HEK293 (cell line): Measurements from ENCODE around the gene CLDN16.

Source experiments
- CTCF ChIA-PET: fragments of 350-600 bp; formaldehyde crosslinking; extraction: SDS; loops from one replicate; lab custom pipeline; 2021; ENCODE audit warnings: antibody characterized with exemption; lab: Yijun Ruan, JAX
- POLR2A ChIA-PET: fragments of 300-600 bp; formaldehyde crosslinking; extraction: SDS; loops from one replicate; lab custom pipeline; 2020; ENCODE audit warnings: antibody characterized with exemption, inconsistent platforms; lab: Yijun Ruan, JAX
- H3K27ac ChIP-seq: fragments of 200-500 bp; sonication (Bioruptor generic); 2 replicates; pipeline ENCODE4 v1.5.1; 2014; ENCODE audit warnings: low read depth, low read length, control low read depth, inconsistent platforms; ENCODE audit errors: extremely low read depth
- H3K36me3 ChIP-seq, 2 experiments: fragments of 200-500 bp in 1 of 2; sonication (Bioruptor generic) in 1 of 2; 1 replicate in 1 of 2; 2 replicates in 1 of 2; pipeline ENCODE4 v1.5.1; 2014 to 2017; ENCODE audit warnings: inconsistent platforms in 2 of 2, low read length in 2 of 2; ENCODE audit not compliant: control insufficient read depth in 2 of 2, insufficient read depth in 1 of 2
- H3K4me1 ChIP-seq: fragments of 200-500 bp; sonication (Bioruptor generic); 2 replicates; pipeline ENCODE4 v1.5.1; 2014; ENCODE audit warnings: mild to moderate bottlenecking, low read length, inconsistent platforms; ENCODE audit not compliant: control insufficient read depth, insufficient read depth
- H3K4me3 ChIP-seq: 2 replicates; pipeline ENCODE4 v1.5.1; 2011; ENCODE audit warnings: low read depth, mild to moderate bottlenecking, control low read depth, low read length, moderate library complexity
- H3K9me3 ChIP-seq: fragments of 200-500 bp; sonication (Bioruptor generic); 2 replicates; pipeline ENCODE4 v1.5.1; 2014; ENCODE audit warnings: low read depth, low read length, inconsistent platforms; ENCODE audit not compliant: control insufficient read depth, insufficient read depth
- BCL11A ChIP-seq: fragments of 450-650 bp; formaldehyde crosslinking; IDR thresholded peaks from 2 replicates; pipeline ENCODE4 v1.5.1; 2016; ENCODE audit warnings: low read depth, missing biosample characterization, missing genetic modification characterization
- HOXA7 ChIP-seq: sonication (generic); formaldehyde crosslinking; IDR thresholded peaks from 2 replicates; pipeline ENCODE4 v1.8.1; 2022; ENCODE audit warnings: missing genetic modification reagents, borderline replicate concordance
- MYNN ChIP-seq: fragments of 450-650 bp; formaldehyde crosslinking; IDR thresholded peaks from 2 replicates; pipeline ENCODE4 v1.5.1; 2016; ENCODE audit warnings: missing biosample characterization, missing genetic modification characterization, borderline replicate concordance
- OSR2 ChIP-seq: fragments of 450-650 bp; formaldehyde crosslinking; IDR thresholded peaks from 2 replicates; pipeline ENCODE4 v1.5.1; 2016; ENCODE audit warnings: missing biosample characterization, missing genetic modification characterization
- PBX3 ChIP-seq: sonication (generic); formaldehyde crosslinking; IDR thresholded peaks from 2 replicates; pipeline ENCODE4 v1.8.1; 2022; ENCODE audit warnings: mild to moderate bottlenecking, moderate library complexity, missing genetic modification reagents
- PRDM1 ChIP-seq: fragments of 450-650 bp; formaldehyde crosslinking; IDR thresholded peaks from 2 replicates; pipeline ENCODE4; 2016; ENCODE audit warnings: missing biosample characterization, missing genetic modification characterization
- YY1 ChIP-seq: fragments of 450-650 bp; formaldehyde crosslinking; IDR thresholded peaks from 2 replicates; pipeline ENCODE4 v1.5.1; 2018; ENCODE audit warnings: missing biosample characterization, missing genetic modification characterization
- ZBTB20 ChIP-seq: fragments of 450-650 bp; formaldehyde crosslinking; IDR thresholded peaks from 2 replicates; pipeline ENCODE4 v1.5.1; 2016; ENCODE audit warnings: missing biosample characterization, missing genetic modification characterization
- ZBTB7A ChIP-seq: fragments of 450-650 bp; formaldehyde crosslinking; IDR thresholded peaks from 2 replicates; pipeline ENCODE4 v1.5.1; 2016; ENCODE audit warnings: low read depth, missing biosample characterization, missing genetic modification characterization
- ZBTB8A ChIP-seq: fragments of 450-650 bp; formaldehyde crosslinking; IDR thresholded peaks from 2 replicates; pipeline ENCODE4 v1.5.1; 2016; ENCODE audit warnings: missing biosample characterization, missing genetic modification characterization
- ZFP41 ChIP-seq: fragments of 450-650 bp; formaldehyde crosslinking; IDR thresholded peaks from 2 replicates; pipeline ENCODE4 v1.5.1; 2016; ENCODE audit warnings: missing biosample characterization, missing genetic modification characterization, borderline replicate concordance
- ZIC2 ChIP-seq: fragments of 450-650 bp; formaldehyde crosslinking; IDR thresholded peaks from 2 replicates; pipeline ENCODE4 v1.5.1; 2016; ENCODE audit warnings: missing biosample characterization, missing genetic modification characterization
- ZNF114 ChIP-seq: fragments of 450-650 bp; formaldehyde crosslinking; IDR thresholded peaks from 2 replicates; pipeline ENCODE4 v1.5.0; 2017; ENCODE audit warnings: missing biosample characterization, missing genetic modification characterization
- ZNF248 ChIP-seq: fragments of 450-650 bp; formaldehyde crosslinking; IDR thresholded peaks from 2 replicates; pipeline ENCODE4 v1.5.1; 2017; ENCODE audit warnings: missing biosample characterization, missing genetic modification characterization
- ZNF266 ChIP-seq: fragments of 450-650 bp; formaldehyde crosslinking; IDR thresholded peaks from 2 replicates; pipeline ENCODE4 v1.5.1; 2016; ENCODE audit warnings: missing biosample characterization, missing genetic modification characterization, low read depth
- ZNF274 ChIP-seq, 2 experiments: fragments of 200-500 bp in 1 of 2; fragments of 450-650 bp in 1 of 2; sonication (Bioruptor generic) in 1 of 2; formaldehyde crosslinking in 1 of 2; IDR thresholded peaks; 2 replicates each; pipeline versions ENCODE4 v1.5.1 to v1.6.1; 2014 to 2016; ENCODE audit warnings: borderline replicate concordance in 1 of 2, inconsistent platforms in 1 of 2, low read length in 1 of 2, missing biosample characterization in 1 of 2, missing genetic modification characterization in 1 of 2
- ZNF48 ChIP-seq: fragments of 450-650 bp; formaldehyde crosslinking; IDR thresholded peaks from 2 replicates; pipeline ENCODE4 v1.5.1; 2016; ENCODE audit warnings: missing biosample characterization, missing genetic modification characterization
- ZNF530 ChIP-seq: fragments of 450-650 bp; formaldehyde crosslinking; IDR thresholded peaks from 2 replicates; pipeline ENCODE4 v1.5.1; 2016; ENCODE audit warnings: low read depth, missing biosample characterization, missing genetic modification characterization
- ZNF549 ChIP-seq: fragments of 450-650 bp; IDR thresholded peaks from 2 replicates; pipeline ENCODE4 v1.5.1; 2018; ENCODE audit warnings: missing biosample characterization, missing genetic modification characterization, mild to moderate bottlenecking, inconsistent platforms, moderate library complexity
- ZNF558 ChIP-seq: fragments of 450-650 bp; formaldehyde crosslinking; IDR thresholded peaks from 2 replicates; pipeline ENCODE4 v1.5.1; 2016; ENCODE audit warnings: missing biosample characterization, missing genetic modification characterization
- ZNF561 ChIP-seq: fragments of 450-650 bp; IDR thresholded peaks from 2 replicates; pipeline ENCODE4 v1.5.1; 2018; ENCODE audit warnings: missing biosample characterization, missing genetic modification characterization, borderline replicate concordance
- ZNF624 ChIP-seq: fragments of 450-650 bp; formaldehyde crosslinking; IDR thresholded peaks from 2 replicates; pipeline ENCODE4 v1.5.1; 2017; ENCODE audit warnings: missing biosample characterization, missing genetic modification characterization
- ZNF645 ChIP-seq: fragments of 450-650 bp; formaldehyde crosslinking; IDR thresholded peaks from 2 replicates; pipeline ENCODE4; 2016; ENCODE audit warnings: missing biosample characterization, missing genetic modification characterization
- ZNF768 ChIP-seq: fragments of 450-650 bp; formaldehyde crosslinking; IDR thresholded peaks from 2 replicates; pipeline ENCODE4 v1.5.1; 2018; ENCODE audit warnings: missing biosample characterization, mild to moderate bottlenecking, missing genetic modification characterization
- ZXDB ChIP-seq: fragments of 450-650 bp; formaldehyde crosslinking; IDR thresholded peaks from 2 replicates; pipeline ENCODE4 v1.5.1; 2016; ENCODE audit warnings: missing biosample characterization, missing genetic modification characterization
- TF ChIP-seq, protein P1 (sequence below): fragments of 450-650 bp; formaldehyde crosslinking; IDR thresholded peaks from 2 replicates; pipeline ENCODE4 v1.5.1; 2016; ENCODE audit warnings: missing biosample characterization, missing genetic modification characterization
- TF ChIP-seq, protein P2 (sequence below): fragments of 450-650 bp; formaldehyde crosslinking; IDR thresholded peaks from 2 replicates; pipeline ENCODE4 v1.5.1; 2016; ENCODE audit warnings: missing biosample characterization, missing genetic modification characterization

Gene CLDN16

DNA sequence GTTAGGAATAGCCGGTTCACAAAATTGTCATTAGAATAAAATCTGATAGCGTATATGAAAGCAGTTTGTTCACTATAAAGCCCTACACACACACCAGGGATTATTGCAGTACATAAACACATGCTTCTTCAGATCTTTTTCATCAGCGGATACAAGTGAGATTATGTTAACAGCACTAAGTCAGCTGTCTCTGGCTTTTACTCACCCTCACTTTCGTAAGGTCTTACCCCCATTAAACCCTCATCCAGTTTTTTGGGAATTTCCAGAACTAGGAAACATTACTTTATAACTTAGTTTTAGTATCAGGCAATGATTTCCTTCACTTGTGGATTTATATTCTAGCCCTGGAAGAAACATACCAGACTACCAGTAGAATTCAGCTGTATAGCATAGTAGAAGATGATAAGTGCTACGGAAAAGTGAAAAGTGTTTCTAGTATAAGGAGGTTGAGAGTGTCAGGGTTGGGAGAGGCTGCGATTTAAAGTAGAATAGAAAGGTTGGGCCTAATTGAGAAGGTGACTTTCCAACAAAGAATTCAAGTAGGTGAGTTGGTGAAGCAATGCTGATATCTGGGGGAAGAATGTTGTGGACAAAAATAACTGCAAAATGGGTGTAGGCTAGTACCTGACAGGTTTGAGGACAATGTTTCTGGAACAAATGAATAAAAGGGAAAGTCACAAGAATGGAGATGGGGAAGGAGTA lies 39.0 kb downstream of the CLDN16 start:
- no peaks in the 10 kb centered on the region for H3K36me3 ChIP-seq
- ChIA-PET POLR2A (no interaction called here), CTCF (interaction anchor here (0.6 kb wide), 1 partner anchor 459 kb away, joined by 3 read pairs; no protein-coding TSS in a partner anchor)
- H3K4me3 ChIP-seq: no peak overlapping the region
- H3K9me3 ChIP-seq: no peaks in the 10 kb centered on the region
- H3K4me1 ChIP-seq: no peaks in the 10 kb centered on the region
- TF ChIP-seq ZBTB20 (tag by site-specific recombination): no peak
- TF ChIP-seq ZBTB8A (tag by site-specific recombination): no peak
- no peak for TF ChIP-seq ZNF48
- TF ChIP-seq ZNF549: no peak
- TF ChIP-seq, protein P1, sequence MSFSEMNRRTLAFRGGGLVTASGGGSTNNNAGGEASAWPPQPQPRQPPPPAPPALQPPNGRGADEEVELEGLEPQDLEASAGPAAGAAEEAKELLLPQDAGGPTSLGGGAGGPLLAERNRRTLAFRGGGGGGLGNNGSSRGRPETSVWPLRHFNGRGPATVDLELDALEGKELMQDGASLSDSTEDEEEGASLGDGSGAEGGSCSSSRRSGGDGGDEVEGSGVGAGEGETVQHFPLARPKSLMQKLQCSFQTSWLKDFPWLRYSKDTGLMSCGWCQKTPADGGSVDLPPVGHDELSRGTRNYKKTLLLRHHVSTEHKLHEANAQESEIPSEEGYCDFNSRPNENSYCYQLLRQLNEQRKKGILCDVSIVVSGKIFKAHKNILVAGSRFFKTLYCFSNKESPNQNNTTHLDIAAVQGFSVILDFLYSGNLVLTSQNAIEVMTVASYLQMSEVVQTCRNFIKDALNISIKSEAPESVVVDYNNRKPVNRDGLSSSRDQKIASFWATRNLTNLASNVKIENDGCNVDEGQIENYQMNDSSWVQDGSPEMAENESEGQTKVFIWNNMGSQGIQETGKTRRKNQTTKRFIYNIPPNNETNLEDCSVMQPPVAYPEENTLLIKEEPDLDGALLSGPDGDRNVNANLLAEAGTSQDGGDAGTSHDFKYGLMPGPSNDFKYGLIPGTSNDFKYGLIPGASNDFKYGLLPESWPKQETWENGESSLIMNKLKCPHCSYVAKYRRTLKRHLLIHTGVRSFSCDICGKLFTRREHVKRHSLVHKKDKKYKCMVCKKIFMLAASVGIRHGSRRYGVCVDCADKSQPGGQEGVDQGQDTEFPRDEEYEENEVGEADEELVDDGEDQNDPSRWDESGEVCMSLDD (tag by site-specific recombination): no peak
- TF ChIP-seq ZNF645: no peak
- no peak for TF ChIP-seq ZXDB
- no peak overlapping the region for H3K27ac ChIP-seq

DNA sequence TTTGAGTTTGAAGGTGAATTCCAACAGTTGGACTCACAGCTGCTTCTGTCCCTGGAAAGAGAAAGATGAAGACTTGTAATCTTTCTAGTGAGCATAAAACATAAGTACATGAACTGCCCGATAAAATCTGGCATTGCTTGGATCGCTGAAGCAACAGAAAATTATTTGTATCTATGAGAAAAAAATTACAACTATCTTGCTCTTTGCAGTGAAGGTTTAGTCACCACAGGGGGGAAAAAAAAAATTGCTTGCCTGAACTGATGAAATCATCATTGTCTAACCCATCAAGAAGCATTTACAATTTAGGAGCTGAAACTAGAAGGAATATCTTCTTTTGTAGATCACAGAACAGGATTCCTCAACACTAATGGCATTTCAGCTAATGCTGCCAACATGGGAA lies 41.7 kb downstream of the CLDN16 start:
- no peaks in the 10 kb centered on the region for H3K4me1 ChIP-seq
- H3K36me3 ChIP-seq: no peaks in the 10 kb centered on the region
- TF ChIP-seq HOXA7 (CRISPR knock-in tag): no peak
- TF ChIP-seq ZIC2: no peak
- TF ChIP-seq, protein P2, sequence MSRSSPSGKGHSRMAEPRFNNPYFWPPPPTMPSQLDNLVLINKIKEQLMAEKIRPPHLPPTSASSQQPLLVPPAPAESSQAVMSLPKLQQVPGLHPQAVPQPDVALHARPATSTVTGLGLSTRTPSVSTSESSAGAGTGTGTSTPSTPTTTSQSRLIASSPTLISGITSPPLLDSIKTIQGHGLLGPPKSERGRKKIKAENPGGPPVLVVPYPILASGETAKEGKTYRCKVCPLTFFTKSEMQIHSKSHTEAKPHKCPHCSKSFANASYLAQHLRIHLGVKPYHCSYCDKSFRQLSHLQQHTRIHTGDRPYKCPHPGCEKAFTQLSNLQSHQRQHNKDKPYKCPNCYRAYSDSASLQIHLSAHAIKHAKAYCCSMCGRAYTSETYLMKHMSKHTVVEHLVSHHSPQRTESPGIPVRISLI (tag by site-specific recombination): 0 out of 2 replicates have a peak, but pooled peaks have one; percentile 14
- H3K4me3 ChIP-seq: no peak overlapping the region
- CTCF ChIA-PET: no interaction called here
- H3K9me3 ChIP-seq: no peaks in the 10 kb centered on the region
- POLR2A ChIA-PET: no interaction called here
- no peak overlapping the region for H3K27ac ChIP-seq

- no peaks in the 10 kb centered on the region for H3K4me1 ChIP-seq
- ChIA-PET POLR2A (no interaction called here), CTCF (interaction anchor here (0.5 kb wide), 1 partner anchor 354 kb away, joined by 3 read pairs; no protein-coding TSS in a partner anchor)
- no peak overlapping the region for H3K4me3 ChIP-seq
- H3K27ac ChIP-seq: no peak overlapping the region
- H3K9me3 ChIP-seq: no peaks in the 10 kb centered on the region
- H3K36me3 ChIP-seq: no peaks in the 10 kb centered on the region
- TF ChIP-seq ZBTB7A (tag by site-specific recombination): no peak
- no peak for TF ChIP-seq ZNF561
- TF ChIP-seq YY1: no peak
- TF ChIP-seq ZNF768 (tag by site-specific recombination): no peak
- no peak for TF ChIP-seq ZNF530 (tag by site-specific recombination)
- TF ChIP-seq BCL11A (tag by site-specific recombination): no peak
- TF ChIP-seq ZNF248 (tag by site-specific recombination): no peak
- no peak for TF ChIP-seq MYNN (tag by site-specific recombination)
- TF ChIP-seq ZNF274 (IDR thresholded peaks at IDR 0.05; ENCODE audit: low read length): no peak
- TF ChIP-seq ZNF274 (tag by site-specific recombination; IDR thresholded peaks at IDR 0.05; ENCODE audit: borderline replicate concordance): no peak
- TF ChIP-seq ZNF549: no peak
- no peak for TF ChIP-seq ZFP41 (tag by site-specific recombination)
- no peak for TF ChIP-seq ZNF114 (tag by site-specific recombination)
- no peak for TF ChIP-seq PRDM1 (tag by site-specific recombination)
- TF ChIP-seq ZNF624 (tag by site-specific recombination): no peak
- no peak for TF ChIP-seq ZNF266 (tag by site-specific recombination)
- no peak for TF ChIP-seq PBX3 (CRISPR knock-in tag)
- TF ChIP-seq OSR2 (tag by site-specific recombination): no peak
- no peak for TF ChIP-seq ZNF558 (tag by site-specific recombination)
Observed at GRCh38 chr3:190430906-190431305, 42.9 kb downstream of the CLDN16 start.
